HepG2 (cell line): ENCODE results near the gene PMEPA1. TPM values are rescaled to one million over a fixed set of nuclear protein-coding genes. Genes with fewer than 3 reads are reported as not detected.

Experiments used
- ATAC-seq: fragments of 200-7000 bp; cut with Tn5 transposase; 3 replicates; pipeline ENCODE4 v1.9.1; 2020; ENCODE audit warnings: mild to moderate bottlenecking, moderate library complexity
- BruUV-seq: library from RNA; stranded (reverse); fragments of 400-500 nt; replicated peaks from 2 replicates; lab custom pipeline; 2021; lab: Mats Ljungman, UMichigan
- CTCF ChIA-PET: fragments of 300-600 bp; formaldehyde crosslinking; extraction: SDS; loops from one replicate; lab custom pipeline; 2021; ENCODE audit warnings: low total read pairs, inconsistent platforms, low intra/inter-chr PET ratio; lab: Yijun Ruan, JAX
- POLR2A ChIA-PET: fragments of 350-600 bp; sonication (Branson Sonifier 250); formaldehyde crosslinking; loops from one replicate; lab custom pipeline; 2020; ENCODE audit warnings: antibody characterized with exemption, inconsistent platforms; lab: Yijun Ruan, JAX
- DNase-seq: peaks from one replicate; pipeline ENCODE4 v3.0.0-alpha.2; 2015; ENCODE audit warnings: low spot score
- FAIRE-seq: peaks from 3 replicates; lab custom pipeline; 2011; peaks lifted over from hg19 to GRCh38; lab: Jason Lieb, UNC
- H2AFZ ChIP-seq: one replicate; pipeline ENCODE4 v1.6.1; 2011; ENCODE audit warnings: low read length, inconsistent platforms
- H3K27ac ChIP-seq: fragments of 300-600 bp; 3 replicates; pipeline ENCODE4 v1.8.0; 2011; ENCODE audit warnings: mixed run types, mild to moderate bottlenecking, mixed read lengths, low read length, inconsistent platforms; ENCODE audit not compliant: insufficient read depth; ENCODE audit errors: extremely low read length
- H3K27me3 ChIP-seq, 2 experiments: fragments of 200-600 bp in 1 of 2; 2 replicates in 1 of 2; 3 replicates in 1 of 2; pipeline versions ENCODE4 v1.6.0 to v1.8.0; 2011; ENCODE audit warnings: low read length in 2 of 2, mild to moderate bottlenecking in 2 of 2, moderate library complexity in 2 of 2, inconsistent platforms in 1 of 2; ENCODE audit not compliant: insufficient read depth in 2 of 2, control insufficient read depth in 1 of 2
- H3K36me3 ChIP-seq, 2 experiments: fragments of 200-600 bp in 1 of 2; replicated peaks in 1 of 2; 2 replicates in 1 of 2; 3 replicates in 1 of 2; pipeline versions ENCODE4 v1.5.1 to v1.8.0; 2011; ENCODE audit warnings: low read length in 2 of 2, inconsistent platforms in 1 of 2; ENCODE audit not compliant: insufficient read depth in 2 of 2, control insufficient read depth in 1 of 2
- H3K4me1 ChIP-seq: 2 replicates; pipeline ENCODE4 v1.5.1; 2012; ENCODE audit warnings: low read length, inconsistent platforms; ENCODE audit not compliant: insufficient read depth
- H3K4me2 ChIP-seq: 2 replicates; pipeline ENCODE4 v1.6.0; 2011; ENCODE audit warnings: low read depth, low read length, inconsistent platforms
- H3K4me3 ChIP-seq, 3 experiments: fragments of 200-600 bp in 1 of 3; sonication (generic), shearing (Covaris generic) in 1 of 3; replicated peaks in 1 of 3; 2 replicates each; pipeline ENCODE4 v1.5.1; 2011 to 2016; ENCODE audit warnings: low read length in 3 of 3, inconsistent platforms in 2 of 3, low read depth in 2 of 3, mild to moderate bottlenecking in 2 of 3, control low read depth in 1 of 3, mixed read lengths in 1 of 3; ENCODE audit not compliant: insufficient read depth in 1 of 3
- H3K79me2 ChIP-seq: one replicate; pipeline ENCODE4 v1.6.1; 2011; ENCODE audit warnings: low read length, inconsistent platforms; ENCODE audit not compliant: insufficient read depth
- H3K9ac ChIP-seq: 2 replicates; pipeline ENCODE4 v1.6.0; 2011; ENCODE audit warnings: mild to moderate bottlenecking, low read depth, low read length, inconsistent platforms; ENCODE audit not compliant: insufficient read depth
- H3K9me3 ChIP-seq: 2 replicates; pipeline ENCODE4 v1.5.1; 2012; ENCODE audit warnings: mild to moderate bottlenecking, low read length
- H4K20me1 ChIP-seq: 2 replicates; pipeline ENCODE4 v1.6.0; 2011; ENCODE audit warnings: inconsistent platforms, mild to moderate bottlenecking, low read length, moderate library complexity; ENCODE audit not compliant: insufficient read depth
- EP300 ChIP-seq, 3 experiments: sonication (generic) in 1 of 3; formaldehyde crosslinking in 1 of 3; IDR thresholded peaks; 2 replicates each; pipeline versions ENCODE4 v1.5.1 to v1.6.1; 2011 to 2020; ENCODE audit warnings: low read depth in 2 of 3, low read length in 2 of 3, borderline replicate concordance in 1 of 3, improper control_type of control experiment in 1 of 3, mild to moderate bottlenecking in 1 of 3, missing genetic modification reagents in 1 of 3, moderate library complexity in 1 of 3
- JARID2 ChIP-seq: sonication (generic); formaldehyde crosslinking; IDR thresholded peaks from 2 replicates; pipeline ENCODE4 v1.8.1; 2023; ENCODE audit warnings: missing genetic modification reagents, inconsistent platforms; ENCODE audit not compliant: insufficient replicate concordance
- NFYB ChIP-seq: sonication (generic); formaldehyde crosslinking; IDR thresholded peaks from 2 replicates; pipeline ENCODE4 v1.4.0; 2020; ENCODE audit warnings: missing genetic modification reagents
- NR2F6 ChIP-seq, 2 experiments: IDR thresholded peaks; 2 replicates each; pipeline ENCODE4 v1.6.1; 2016; ENCODE audit warnings: antibody characterized with exemption in 1 of 2, mild to moderate bottlenecking in 1 of 2
- XBP1 ChIP-seq: sonication (generic); formaldehyde crosslinking; IDR thresholded peaks from 2 replicates; pipeline ENCODE4 v1.5.0; 2020; ENCODE audit warnings: missing genetic modification reagents
- XRCC5 ChIP-seq: fragments of 200-400 bp; formaldehyde crosslinking; optimal IDR thresholded peaks from 2 replicates; pipeline ENCODE3; 2017; ENCODE audit warnings: mild to moderate bottlenecking, low read length
- ZNF263 ChIP-seq: sonication (generic); formaldehyde crosslinking; IDR thresholded peaks from 2 replicates; pipeline ENCODE4 v1.4.0; 2020; ENCODE audit warnings: missing genetic modification reagents
- ZNF670 ChIP-seq: sonication (generic); formaldehyde crosslinking; IDR thresholded peaks from 2 replicates; pipeline ENCODE4 v1.8.0; 2022; ENCODE audit warnings: mild to moderate bottlenecking, missing genetic modification reagents, borderline replicate concordance
- WGBS: methylation state at CpG from one replicate; pipeline ENCODE4 v1.1.6; 2017; ENCODE audit warnings: low lambda C conversion rate; 5-methylcytosine and 5-hydroxymethylcytosine counted together
- in situ Hi-C: cut with HindIII; loops from 2 replicates; pipeline ENCODE4 v1.10.0; 2017; ENCODE audit warnings: low pct_unique_long_range_greater_than_20kb; ENCODE audit not compliant: extremely low pct_ligation_motif_present
- intact Hi-C: fragments of 100-400 bp; cut with micrococcal nuclease; formaldehyde crosslinking; loops from one replicate; pipeline ENCODE4 v1.10.0; 2022; ENCODE audit not compliant: unreplicated experiment
- polyA plus RNA-seq, 8 experiments: library from polyadenylated mRNA; depleted of rRNA in 3 of 8; stranded (reverse) in 7 of 8; unstranded in 1 of 8; fragments of >200 nt; fragmentation: Illumina TruSeq in 4 of 8; extraction: Trizol in 4 of 8; gene quantifications; 2 replicates each; pipeline versions ENCODE4 v1.2.1 to v1.2.3, GENCODE V29; 2011 to 2016; ENCODE audit warnings: low read depth in 4 of 8, missing spikeins in 1 of 8, mixed read lengths in 1 of 8; ENCODE audit not compliant: insufficient read depth in 1 of 8
- total RNA-seq, 5 experiments: library from RNA; depleted of rRNA; stranded (reverse); fragments of >200 nt; fragmentation: Illumina TruSeq; extraction: Trizol; gene quantifications; 2 replicates each; pipeline ENCODE4 v1.2.3, GENCODE V29; 2016; ENCODE audit warnings: low read depth in 1 of 5
- TF ChIP-seq, protein P1 (sequence below): sonication (generic); formaldehyde crosslinking; IDR thresholded peaks from 2 replicates; pipeline ENCODE4 v1.5.0; 2020; ENCODE audit warnings: mild to moderate bottlenecking, missing genetic modification reagents, moderate library complexity
- TF ChIP-seq, protein P2 (sequence below): sonication (generic); formaldehyde crosslinking; IDR thresholded peaks from 2 replicates; pipeline ENCODE4 v1.4.0; 2020; ENCODE audit warnings: missing genetic modification reagents; ENCODE audit errors: not compliant biosample characterization
- TF ChIP-seq, protein P3 (sequence below): sonication (generic); formaldehyde crosslinking; IDR thresholded peaks from 2 replicates; pipeline ENCODE4 v1.4.0; 2020; ENCODE audit warnings: missing genetic modification reagents, borderline replicate concordance

PMEPA1 gene
- total and polyA plus RNA-seq, 2 of the 13 experiments (the other 11 are each of a cell fraction or from before 2014, with no cell fraction given), result not detected

DNA sequence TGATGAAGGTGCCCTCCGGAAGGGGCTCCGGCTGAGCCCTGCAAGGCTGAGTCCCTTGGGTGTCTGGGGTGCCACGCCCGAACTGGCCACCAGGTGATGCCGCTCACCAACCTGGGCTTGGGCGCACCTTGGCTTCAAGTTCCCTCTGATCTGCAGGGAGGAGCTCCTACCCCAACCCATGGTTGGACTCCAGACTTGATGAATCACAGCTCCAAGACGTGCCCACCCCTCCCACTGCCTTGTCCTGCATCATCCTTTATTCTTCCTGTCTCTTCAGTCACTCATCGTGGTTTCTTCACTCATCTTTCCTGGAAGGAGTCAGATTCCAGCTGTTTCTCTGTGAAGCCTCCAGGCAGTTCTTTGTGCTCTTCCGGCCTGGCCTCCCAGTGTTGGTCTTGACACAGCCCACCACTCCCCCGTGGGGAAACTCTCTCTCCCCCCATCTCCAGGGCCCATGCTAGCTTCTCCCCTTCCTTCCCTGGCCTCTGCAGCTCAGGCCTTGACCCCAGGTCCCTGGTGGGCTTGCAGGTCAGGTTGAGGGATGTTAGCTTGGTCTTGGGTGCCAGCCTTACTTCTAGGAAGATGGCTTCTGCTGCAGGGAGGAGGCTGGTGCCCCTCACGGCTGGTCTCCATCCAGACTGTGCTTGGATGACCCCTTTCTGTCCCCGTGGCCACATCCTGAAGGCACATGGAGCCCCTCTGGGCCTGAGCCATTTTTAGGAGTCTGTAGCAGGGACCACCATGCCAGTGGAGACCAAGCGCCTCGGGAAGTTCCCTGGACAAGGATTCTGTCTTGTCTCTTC, 87.0 kb downstream of the PMEPA1 start (continued):
- TF ChIP-seq, protein P1, sequence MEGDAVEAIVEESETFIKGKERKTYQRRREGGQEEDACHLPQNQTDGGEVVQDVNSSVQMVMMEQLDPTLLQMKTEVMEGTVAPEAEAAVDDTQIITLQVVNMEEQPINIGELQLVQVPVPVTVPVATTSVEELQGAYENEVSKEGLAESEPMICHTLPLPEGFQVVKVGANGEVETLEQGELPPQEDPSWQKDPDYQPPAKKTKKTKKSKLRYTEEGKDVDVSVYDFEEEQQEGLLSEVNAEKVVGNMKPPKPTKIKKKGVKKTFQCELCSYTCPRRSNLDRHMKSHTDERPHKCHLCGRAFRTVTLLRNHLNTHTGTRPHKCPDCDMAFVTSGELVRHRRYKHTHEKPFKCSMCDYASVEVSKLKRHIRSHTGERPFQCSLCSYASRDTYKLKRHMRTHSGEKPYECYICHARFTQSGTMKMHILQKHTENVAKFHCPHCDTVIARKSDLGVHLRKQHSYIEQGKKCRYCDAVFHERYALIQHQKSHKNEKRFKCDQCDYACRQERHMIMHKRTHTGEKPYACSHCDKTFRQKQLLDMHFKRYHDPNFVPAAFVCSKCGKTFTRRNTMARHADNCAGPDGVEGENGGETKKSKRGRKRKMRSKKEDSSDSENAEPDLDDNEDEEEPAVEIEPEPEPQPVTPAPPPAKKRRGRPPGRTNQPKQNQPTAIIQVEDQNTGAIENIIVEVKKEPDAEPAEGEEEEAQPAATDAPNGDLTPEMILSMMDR (CRISPR knock-in tag), result peak; percentile 88
- TF ChIP-seq XRCC5 (peak; percentile 86), JARID2 (CRISPR knock-in tag) (no peak), ZNF263 (CRISPR knock-in tag) (0 out of 2 replicates have a peak, but pooled peaks have one; percentile 27)

DNA sequence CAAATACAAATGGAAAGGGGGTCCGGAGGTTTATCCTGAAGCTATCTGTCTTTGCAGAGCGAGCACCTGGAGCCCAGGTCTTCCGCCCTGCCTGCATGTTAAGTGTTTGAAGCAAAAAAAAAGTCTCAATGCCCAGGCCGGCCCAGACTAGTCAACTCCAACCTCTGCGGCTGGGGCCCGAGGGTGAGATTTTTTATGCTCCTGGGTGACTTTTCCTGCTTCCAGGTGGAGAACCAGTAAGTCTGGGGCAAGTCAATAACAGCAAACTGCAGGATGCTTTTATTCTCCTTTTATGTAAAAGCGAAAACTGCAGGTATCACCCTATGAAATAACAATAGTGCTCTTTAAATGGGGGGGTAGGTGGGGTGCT, 87.6 kb downstream of the PMEPA1 start:
- Histone ChIP-seq H3K4me1 (no peaks in the 10 kb centered on the region), H3K9ac (no peak overlapping the region), H4K20me1 (no peaks in the 10 kb centered on the region), H3K9me3 (peaks cover 9% of the 10 kb centered on the region; the same call in 1 of the 2 replicates), H3K27ac (no peak overlapping the region), H3K79me2 (no peaks in the 10 kb centered on the region), H3K4me3 (no peak overlapping the region), H3K27me3 (peaks cover 2 to 58% of the 10 kb centered on the region in 2 experiments; a peak in 4 of 5 replicates), H3K36me3 (no peaks in the 10 kb centered on the region), H2AFZ (no peak overlapping the region), H3K4me2 (no peak overlapping the region)
- in situ Hi-C loops (no loop called here), intact Hi-C loops (loop anchor here (1.0 kb wide), 1 partner anchor 557 kb away; no protein-coding TSS in a partner anchor)
- ChIA-PET POLR2A (no interaction called here), CTCF (interaction anchor here (1.4 to 2.4 kb wide), 2 partner anchors 557 to 588 kb away, joined by 5 to 26 read pairs; no protein-coding TSS in a partner anchor)
- FAIRE-seq, result no peak
- no TSS peak for BruUV-seq
- no peak for ATAC-seq
- 27% methylated on average over 7 of the region's 7 CpGs for WGBS
- no peak for DNase-seq
- TF ChIP-seq EP300 (IDR thresholded peaks at IDR 0.05; ENCODE audit: low read depth in 2 of 2, low read length in 2 of 2) (no peak), EP300 (CRISPR knock-in tag; IDR thresholded peaks at IDR 0.05; ENCODE audit: borderline replicate concordance) (no peak), NFYB (CRISPR knock-in tag) (no peak), ZNF670 (no peak), XBP1 (CRISPR knock-in tag) (no peak), NR2F6 (IDR thresholded peaks at IDR 0.05) (no peak), NR2F6 (CRISPR knock-in tag; IDR thresholded peaks at IDR 0.05) (no peak)
- TF ChIP-seq, protein P2, sequence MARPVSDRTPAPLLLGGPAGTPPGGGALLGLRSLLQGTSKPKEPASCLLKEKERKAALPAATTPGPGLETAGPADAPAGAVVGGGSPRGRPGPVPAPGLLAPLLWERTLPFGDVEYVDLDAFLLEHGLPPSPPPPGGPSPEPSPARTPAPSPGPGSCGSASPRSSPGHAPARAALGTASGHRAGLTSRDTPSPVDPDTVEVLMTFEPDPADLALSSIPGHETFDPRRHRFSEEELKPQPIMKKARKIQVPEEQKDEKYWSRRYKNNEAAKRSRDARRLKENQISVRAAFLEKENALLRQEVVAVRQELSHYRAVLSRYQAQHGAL (CRISPR knock-in tag), result no peak
- TF ChIP-seq, protein P3, sequence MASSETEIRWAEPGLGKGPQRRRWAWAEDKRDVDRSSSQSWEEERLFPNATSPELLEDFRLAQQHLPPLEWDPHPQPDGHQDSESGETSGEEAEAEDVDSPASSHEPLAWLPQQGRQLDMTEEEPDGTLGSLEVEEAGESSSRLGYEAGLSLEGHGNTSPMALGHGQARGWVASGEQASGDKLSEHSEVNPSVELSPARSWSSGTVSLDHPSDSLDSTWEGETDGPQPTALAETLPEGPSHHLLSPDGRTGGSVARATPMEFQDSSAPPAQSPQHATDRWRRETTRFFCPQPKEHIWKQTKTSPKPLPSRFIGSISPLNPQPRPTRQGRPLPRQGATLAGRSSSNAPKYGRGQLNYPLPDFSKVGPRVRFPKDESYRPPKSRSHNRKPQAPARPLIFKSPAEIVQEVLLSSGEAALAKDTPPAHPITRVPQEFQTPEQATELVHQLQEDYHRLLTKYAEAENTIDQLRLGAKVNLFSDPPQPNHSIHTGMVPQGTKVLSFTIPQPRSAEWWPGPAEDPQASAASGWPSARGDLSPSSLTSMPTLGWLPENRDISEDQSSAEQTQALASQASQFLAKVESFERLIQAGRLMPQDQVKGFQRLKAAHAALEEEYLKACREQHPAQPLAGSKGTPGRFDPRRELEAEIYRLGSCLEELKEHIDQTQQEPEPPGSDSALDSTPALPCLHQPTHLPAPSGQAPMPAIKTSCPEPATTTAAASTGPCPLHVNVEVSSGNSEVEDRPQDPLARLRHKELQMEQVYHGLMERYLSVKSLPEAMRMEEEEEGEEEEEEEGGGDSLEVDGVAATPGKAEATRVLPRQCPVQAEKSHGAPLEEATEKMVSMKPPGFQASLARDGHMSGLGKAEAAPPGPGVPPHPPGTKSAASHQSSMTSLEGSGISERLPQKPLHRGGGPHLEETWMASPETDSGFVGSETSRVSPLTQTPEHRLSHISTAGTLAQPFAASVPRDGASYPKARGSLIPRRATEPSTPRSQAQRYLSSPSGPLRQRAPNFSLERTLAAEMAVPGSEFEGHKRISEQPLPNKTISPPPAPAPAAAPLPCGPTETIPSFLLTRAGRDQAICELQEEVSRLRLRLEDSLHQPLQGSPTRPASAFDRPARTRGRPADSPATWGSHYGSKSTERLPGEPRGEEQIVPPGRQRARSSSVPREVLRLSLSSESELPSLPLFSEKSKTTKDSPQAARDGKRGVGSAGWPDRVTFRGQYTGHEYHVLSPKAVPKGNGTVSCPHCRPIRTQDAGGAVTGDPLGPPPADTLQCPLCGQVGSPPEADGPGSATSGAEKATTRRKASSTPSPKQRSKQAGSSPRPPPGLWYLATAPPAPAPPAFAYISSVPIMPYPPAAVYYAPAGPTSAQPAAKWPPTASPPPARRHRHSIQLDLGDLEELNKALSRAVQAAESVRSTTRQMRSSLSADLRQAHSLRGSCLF, result no peak
